Gastrocnemius medialis (tissue), 4 donors: Measurements from ENCODE around the gene MORF4L2. TPM values are rescaled to one million over a fixed set of nuclear protein-coding genes. Genes with fewer than 3 reads are reported as not detected.
"Not testable (repeated sequence)": the region's sequence is repeated elsewhere in the genome, so short reads cannot be mapped to it uniquely, and the experiment has no call there.

Experiments used
- ATAC-seq, 2 donors: fragments of 150-250 bp; one replicate each; pipeline ENCODE4 v1.9.1; 2016
- DNase-seq, 2 donors: peaks; one replicate each; pipeline ENCODE4 v3.0.0-alpha.2; 2019
- H3K27ac ChIP-seq, 4 donors: fragments of 200-600 bp; sonication (generic); 1 replicate in 1 of 4; 2 replicates in 3 of 4; pipeline ENCODE4 v1.5.1; 2016 to 2018; ENCODE audit warnings: mild to moderate bottlenecking in 2 of 4, moderate library complexity in 1 of 4
- H3K27me3 ChIP-seq, 3 donors: fragments of 200-600 bp; sonication (generic) in 2 of 3; 1 replicate in 1 of 3; 2 replicates in 2 of 3; pipeline versions ENCODE4 v1.5.1 to v1.6.0; 2016 to 2019; ENCODE audit warnings: mild to moderate bottlenecking in 1 of 3, moderate library complexity in 1 of 3
- H3K36me3 ChIP-seq, 2 donors: fragments of 200-600 bp; sonication (generic) in 1 of 2; one replicate each; pipeline ENCODE4 v1.5.1; 2017 to 2018
- H3K4me1 ChIP-seq, 2 donors: fragments of 200-600 bp; sonication (generic) in 1 of 2; one replicate each; pipeline ENCODE4 v1.5.1; 2016 to 2017; ENCODE audit warnings: mild to moderate bottlenecking in 2 of 2
- H3K4me3 ChIP-seq, 4 donors: fragments of 200-600 bp; sonication (generic) in 3 of 4; 1 replicate in 1 of 4; 2 replicates in 3 of 4; pipeline ENCODE4 v1.5.1; 2016 to 2019; ENCODE audit warnings: mild to moderate bottlenecking in 2 of 4
- H3K9me3 ChIP-seq, 3 donors: fragments of 200-600 bp; sonication (generic) in 2 of 3; 1 replicate in 1 of 3; 2 replicates in 2 of 3; pipeline ENCODE4 v1.5.1; 2016 to 2019
- POLR2A ChIP-seq, 2 donors: fragments of 450-650 bp; IDR thresholded peaks; one replicate each; pipeline ENCODE4 v1.6.1; 2017; ENCODE audit warnings: antibody characterized with exemption in 2 of 2, mild to moderate bottlenecking in 2 of 2, moderate library complexity in 2 of 2
- in situ Hi-C, 4 donors: fragments of 200-750 bp; cut with MboI; loops; one replicate each; pipeline versions ENCODE4 v1.15.0 to v1.8.0; 2017; ENCODE audit warnings: low sequenced_read_pairs in 4 of 4
- intact Hi-C: fragments of 100-400 bp; cut with DNase I; formaldehyde crosslinking; loops from one replicate; pipeline ENCODE4 v1.15.1; 2023; ENCODE audit warnings: low total_unique reads
- total RNA-seq, 4 donors: library from RNA; depleted of rRNA; stranded (reverse); fragments of >200 nt; gene quantifications; one replicate each; pipeline versions ENCODE4 v1.1.0 to v1.2.3, GENCODE V29; 2016
- TF ChIP-seq, protein P1 (sequence below), 5 experiments: fragments of 450-650 bp in 3 of 5; fragments of 200-600 bp in 2 of 5; sonication (generic) in 2 of 5; IDR thresholded peaks in 4 of 5; conservative IDR thresholded peaks in 1 of 5; 1 replicate in 4 of 5; 2 replicates in 1 of 5; pipeline ENCODE4 v1.5.1; 2016 to 2019; ENCODE audit warnings: antibody characterized with exemption in 5 of 5, mild to moderate bottlenecking in 3 of 5, moderate library complexity in 3 of 5

MORF4L2 gene
- total RNA-seq, 4 donors from 2014 or later = 190 to 317 (median 213) TPM

DNA sequence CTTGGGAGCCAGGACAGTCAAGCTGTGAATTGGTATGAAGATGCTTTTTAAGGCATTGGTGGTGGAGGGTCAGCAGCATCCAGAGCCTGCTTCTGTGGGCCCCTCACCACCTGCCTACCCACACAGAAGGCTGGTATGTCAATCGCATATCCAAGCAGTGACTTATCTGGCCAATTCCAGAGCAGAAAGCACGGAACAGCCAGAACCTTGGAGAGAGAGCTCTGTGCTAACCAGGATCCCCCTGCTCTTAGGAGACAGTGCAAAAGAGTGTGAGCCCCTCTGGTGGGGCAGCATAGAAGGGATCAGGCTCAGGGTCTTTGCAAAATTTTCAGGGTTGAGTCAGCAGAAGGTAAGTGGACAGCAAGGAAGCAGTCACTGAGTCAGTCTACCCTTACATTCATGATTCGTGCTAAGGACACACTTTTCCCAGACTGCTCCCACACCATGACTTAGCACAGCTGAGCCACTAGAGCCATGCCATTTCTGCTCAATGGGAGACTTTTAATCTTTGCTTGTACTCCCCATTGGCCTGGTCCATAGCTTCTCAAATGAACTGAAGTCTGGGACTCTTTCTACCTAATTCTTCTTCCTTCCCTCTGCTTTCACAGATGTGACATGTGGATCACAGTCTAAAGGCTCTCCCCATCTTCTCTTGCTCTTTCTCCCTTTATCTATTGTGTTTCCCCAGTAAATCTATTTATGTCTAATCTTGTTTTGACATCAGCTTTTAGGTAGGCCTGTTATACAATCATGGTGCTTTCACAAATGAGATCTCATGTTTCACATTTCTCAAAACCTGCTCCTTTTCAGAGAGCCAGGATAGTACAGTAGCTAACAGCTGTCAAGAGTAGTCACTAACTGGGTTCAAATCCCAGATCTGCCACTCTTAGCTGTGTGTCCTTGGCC, 20.0 kb downstream of the MORF4L2 start:
- H3K9me3 ChIP-seq = no peaks in the 10 kb centered on the region
- TF ChIP-seq POLR2A (IDR thresholded peaks at IDR 0.05) = no peak
- TF ChIP-seq, protein P1, sequence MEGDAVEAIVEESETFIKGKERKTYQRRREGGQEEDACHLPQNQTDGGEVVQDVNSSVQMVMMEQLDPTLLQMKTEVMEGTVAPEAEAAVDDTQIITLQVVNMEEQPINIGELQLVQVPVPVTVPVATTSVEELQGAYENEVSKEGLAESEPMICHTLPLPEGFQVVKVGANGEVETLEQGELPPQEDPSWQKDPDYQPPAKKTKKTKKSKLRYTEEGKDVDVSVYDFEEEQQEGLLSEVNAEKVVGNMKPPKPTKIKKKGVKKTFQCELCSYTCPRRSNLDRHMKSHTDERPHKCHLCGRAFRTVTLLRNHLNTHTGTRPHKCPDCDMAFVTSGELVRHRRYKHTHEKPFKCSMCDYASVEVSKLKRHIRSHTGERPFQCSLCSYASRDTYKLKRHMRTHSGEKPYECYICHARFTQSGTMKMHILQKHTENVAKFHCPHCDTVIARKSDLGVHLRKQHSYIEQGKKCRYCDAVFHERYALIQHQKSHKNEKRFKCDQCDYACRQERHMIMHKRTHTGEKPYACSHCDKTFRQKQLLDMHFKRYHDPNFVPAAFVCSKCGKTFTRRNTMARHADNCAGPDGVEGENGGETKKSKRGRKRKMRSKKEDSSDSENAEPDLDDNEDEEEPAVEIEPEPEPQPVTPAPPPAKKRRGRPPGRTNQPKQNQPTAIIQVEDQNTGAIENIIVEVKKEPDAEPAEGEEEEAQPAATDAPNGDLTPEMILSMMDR (IDR thresholded peaks at IDR 0.05 in 4 of 5, conservative IDR thresholded peaks at IDR 0.05 in 1 of 5) = no peak
- ATAC-seq = no peak
- no peak overlapping the region for H3K4me3 ChIP-seq
- peaks cover 0 to 10% (median 8%) of the 10 kb centered on the region in 3 donors for H3K27me3 ChIP-seq
- in situ Hi-C loops = no loop called here
- no peaks in the 10 kb centered on the region for H3K36me3 ChIP-seq
- no peak for DNase-seq
- no peak overlapping the region for H3K27ac ChIP-seq
- intact Hi-C loops = no loop called here
- H3K4me1 ChIP-seq = no peaks in the 10 kb centered on the region

DNA sequence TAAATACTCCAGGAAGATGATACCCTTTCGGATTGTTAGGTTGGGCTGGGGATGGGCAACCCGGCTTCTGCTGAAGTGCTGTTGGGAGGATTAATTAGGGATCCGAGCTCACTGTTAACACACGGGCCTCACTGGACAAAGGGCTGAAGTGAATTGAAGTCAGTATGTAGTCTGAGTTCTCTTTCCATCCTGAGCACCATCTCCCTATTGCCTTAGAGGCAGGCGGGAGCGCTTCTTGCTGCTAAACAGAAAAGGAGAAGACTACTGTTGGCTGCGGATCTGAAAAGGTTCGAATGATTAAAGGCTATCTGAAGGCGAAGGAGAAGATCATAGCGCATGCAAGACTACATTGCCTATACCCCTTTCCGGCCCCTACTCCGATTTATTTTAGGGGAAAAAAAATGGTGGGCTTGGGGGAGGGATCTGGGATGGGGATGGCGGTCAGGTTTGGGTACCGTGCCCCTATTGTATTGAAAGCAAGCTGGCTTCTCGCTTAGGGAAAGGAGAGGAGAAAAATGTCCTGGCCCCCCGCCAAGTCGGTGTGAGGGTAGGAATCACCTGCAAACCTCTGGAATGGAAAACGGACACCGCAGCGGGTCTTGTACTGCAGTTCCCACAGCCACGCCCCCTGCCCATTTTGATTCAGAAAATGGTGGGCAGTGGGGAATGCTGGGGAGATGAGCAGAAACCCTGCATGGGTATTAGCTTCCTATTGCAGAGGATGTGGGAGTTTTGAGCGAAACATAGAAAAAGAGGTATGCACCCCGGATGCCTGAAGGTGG, 22.3 kb downstream of the MORF4L2 start:
- Histone ChIP-seq H3K27me3 (peaks cover 0 to 10% (median 8%) of the 10 kb centered on the region in 3 donors), H3K27ac (no peak overlapping the region), H3K4me3 (no peak overlapping the region), H3K36me3 (no peaks in the 10 kb centered on the region), H3K4me1 (no peaks in the 10 kb centered on the region), H3K9me3 (no peaks in the 10 kb centered on the region)
- intact Hi-C loops (no loop called here), in situ Hi-C loops (no loop called here)
- ATAC-seq (no peak), DNase-seq (no peak)
- TF ChIP-seq, protein P1 (IDR thresholded peaks at IDR 0.05 in 4 of 5, conservative IDR thresholded peaks at IDR 0.05 in 1 of 5) = no peak
- no peak for TF ChIP-seq POLR2A (IDR thresholded peaks at IDR 0.05)

- H3K27ac ChIP-seq, in situ Hi-C loops, intact Hi-C loops, H3K4me3 ChIP-seq, H3K4me1 ChIP-seq, H3K27me3 ChIP-seq, H3K9me3 ChIP-seq, ATAC-seq, DNase-seq, H3K36me3 ChIP-seq: not testable (repeated sequence)
Observed at GRCh38 chrX:103659460-103659859, 27.0 kb downstream of the MORF4L2 start.

- no peaks in the 10 kb centered on the region for H3K36me3 ChIP-seq
- intact Hi-C loops = no loop called here
- ATAC-seq = no peak
- peaks cover 0 to 10% (median 8%) of the 10 kb centered on the region in 3 donors for H3K27me3 ChIP-seq
- H3K4me3 ChIP-seq = no peak overlapping the region
- no peak overlapping the region for H3K27ac ChIP-seq
- H3K4me1 ChIP-seq = no peaks in the 10 kb centered on the region
- in situ Hi-C loops = no loop called here
- TF ChIP-seq POLR2A (IDR thresholded peaks at IDR 0.05) = no peak
- TF ChIP-seq, protein P1 (IDR thresholded peaks at IDR 0.05 in 4 of 5, conservative IDR thresholded peaks at IDR 0.05 in 1 of 5) = no peak
- no peak for DNase-seq
- no peaks in the 10 kb centered on the region for H3K9me3 ChIP-seq
Observed at GRCh38 chrX:103658681-103659433, 27.6 kb downstream of the MORF4L2 start.

- H3K27ac ChIP-seq, ATAC-seq, in situ Hi-C loops, H3K4me1 ChIP-seq, H3K9me3 ChIP-seq, H3K27me3 ChIP-seq, intact Hi-C loops, H3K4me3 ChIP-seq, DNase-seq, H3K36me3 ChIP-seq: not testable (repeated sequence)
Observed at GRCh38 chrX:103657066-103657465, 29.4 kb downstream of the MORF4L2 start.
